PC-3 (cell line): ENCODE measurements around the gene CPLX4. TPM values are rescaled to one million over a fixed set of nuclear protein-coding genes. Genes with fewer than 3 reads are reported as not detected.

ENCODE experiments used
- ATAC-seq: fragments of 200-7000 bp; cut with Tn5 transposase; 2 replicates; pipeline ENCODE4 v1.9.1; 2020; ENCODE audit warnings: mild to moderate bottlenecking, moderate library complexity
- BruUV-seq: library from RNA; stranded (reverse); fragments of 400-500 nt; replicated peaks from 2 replicates; lab custom pipeline; 2021; lab: Mats Ljungman, UMichigan
- CTCF ChIA-PET: fragments of 300-600 bp; sonication (Branson Sonifier 250); formaldehyde crosslinking; loops from one replicate; lab custom pipeline; 2022; ENCODE audit warnings: antibody characterized with exemption; lab: Charles Lee
- POLR2A ChIA-PET: fragments of 300-600 bp; sonication (Branson Sonifier 250); formaldehyde crosslinking; loops from one replicate; lab custom pipeline; 2022; ENCODE audit warnings: antibody characterized with exemption; ENCODE audit not compliant: unreplicated experiment; lab: Charles Lee
- DNase-seq: peaks from one replicate; pipeline ENCODE4 v3.0.0-alpha.2; 2015
- H2AFZ ChIP-seq: fragments of 300-600 bp; sonication (generic); 2 replicates; pipeline ENCODE4 v1.6.0; 2016; ENCODE audit warnings: antibody characterized with exemption, low read length
- H3F3A ChIP-seq: fragments of 300-600 bp; sonication (generic); one replicate; pipeline ENCODE4 v1.6.0; 2017; ENCODE audit warnings: antibody characterized with exemption, low read length, control low read depth, mild to moderate bottlenecking; ENCODE audit not compliant: unreplicated experiment
- H3K27ac ChIP-seq: fragments of 300-600 bp; sonication (generic); 2 replicates; pipeline ENCODE4 v1.5.1; 2016; ENCODE audit warnings: mild to moderate bottlenecking, low read length
- H3K27me3 ChIP-seq: fragments of 300-600 bp; sonication (generic); 2 replicates; pipeline ENCODE4 v1.6.1; 2016; ENCODE audit warnings: low read length, mixed read lengths
- H3K36me3 ChIP-seq: fragments of 300-600 bp; sonication (generic); 2 replicates; pipeline ENCODE4 v1.6.1; 2016; ENCODE audit warnings: low read depth, mixed run types, low read length, mixed read lengths
- H3K4me1 ChIP-seq: fragments of 300-600 bp; sonication (generic); 2 replicates; pipeline ENCODE4 v1.5.1; 2016; ENCODE audit warnings: low read length; ENCODE audit not compliant: insufficient read depth
- H3K4me2 ChIP-seq: fragments of 300-600 bp; sonication (generic); 2 replicates; pipeline ENCODE4 v1.6.0; 2016; ENCODE audit warnings: low read length
- H3K4me3 ChIP-seq: fragments of 300-600 bp; sonication (generic); 2 replicates; pipeline ENCODE4 v1.5.1; 2016; ENCODE audit warnings: mild to moderate bottlenecking, low read length, mixed read lengths
- H3K79me2 ChIP-seq: fragments of 300-600 bp; sonication (generic); 2 replicates; pipeline ENCODE4 v1.6.1; 2017; ENCODE audit warnings: low read length, mixed read lengths
- H3K9ac ChIP-seq: fragments of 300-600 bp; sonication (generic); 2 replicates; pipeline ENCODE4 v1.6.0; 2016; ENCODE audit warnings: mild to moderate bottlenecking, low read length
- H3K9me2 ChIP-seq: fragments of 300-600 bp; sonication (generic); replicated peaks from 2 replicates; pipeline ENCODE4 v1.6.1; 2016; ENCODE audit warnings: mixed run types, low read length, mixed read lengths
- H3K9me3 ChIP-seq: fragments of 300-600 bp; sonication (generic); 2 replicates; pipeline ENCODE4 v1.6.1; 2016; ENCODE audit warnings: low read length, mixed read lengths
- H4K20me1 ChIP-seq: fragments of 300-600 bp; sonication (generic); 2 replicates; pipeline ENCODE4 v1.6.1; 2016; ENCODE audit warnings: low read length, mixed read lengths
- EZH2 ChIP-seq: fragments of 300-600 bp; sonication (generic); IDR thresholded peaks from one replicate; pipeline ENCODE4 v1.6.1; 2017; ENCODE audit warnings: antibody characterized with exemption, mild to moderate bottlenecking, low read length; ENCODE audit not compliant: unreplicated experiment
- EZH2phosphoT487 ChIP-seq: fragments of 300-600 bp; sonication (generic); IDR thresholded peaks from 2 replicates; pipeline ENCODE4 v1.6.1; 2018; ENCODE audit warnings: mild to moderate bottlenecking, antibody characterized with exemption, low read length, borderline replicate concordance
- intact Hi-C: fragments of 100-400 bp; cut with micrococcal nuclease; formaldehyde crosslinking; loops from 2 replicates; pipeline ENCODE4 v1.9.0; 2023
- total RNA-seq: library from RNA; depleted of rRNA; stranded (reverse); fragments of >200 nt; gene quantifications from 2 replicates; pipeline ENCODE4 v1.2.3, GENCODE V29; 2014
- TF ChIP-seq, protein P1 (sequence below): fragments of 300-600 bp; sonication (generic); conservative IDR thresholded peaks from 2 replicates; pipeline ENCODE4 v1.5.1; 2017; ENCODE audit warnings: antibody characterized with exemption, low read depth, mild to moderate bottlenecking, low read length

The CPLX4 gene
- total RNA-seq, 1 experiment from 2014 or later = not detected

DNA sequence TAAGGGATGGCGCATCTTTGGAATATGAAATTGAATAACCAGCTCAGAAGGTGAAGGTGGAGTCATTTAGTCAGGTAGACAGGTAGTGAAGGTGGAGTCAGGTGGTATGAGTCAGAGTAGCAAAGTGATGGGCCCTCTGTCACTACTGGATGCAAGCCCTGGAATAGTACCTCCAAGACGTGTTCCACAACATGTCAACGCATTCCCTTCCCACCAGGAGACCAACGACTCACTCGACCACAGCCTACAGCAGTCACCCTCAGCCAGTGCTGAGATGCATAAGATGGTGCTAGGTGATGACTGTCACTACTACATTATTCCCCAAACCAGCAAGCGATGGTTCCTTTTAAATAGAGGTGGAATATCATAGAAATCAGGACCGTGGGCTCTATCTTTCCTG lies 6.8 kb downstream of the CPLX4 start:
- CTCF ChIA-PET = no interaction called here
- H3K27me3 ChIP-seq = no peaks in the 10 kb centered on the region
- no peaks in the 10 kb centered on the region for H4K20me1 ChIP-seq
- intact Hi-C loops = no loop called here
- H3K9ac ChIP-seq = no peak overlapping the region
- DNase-seq = peak; percentile 58
- H3K4me1 ChIP-seq = no peaks in the 10 kb centered on the region
- H3F3A ChIP-seq = no peaks in the 10 kb centered on the region
- H3K4me2 ChIP-seq = no peak overlapping the region
- no peak overlapping the region for H3K27ac ChIP-seq
- BruUV-seq = no TSS peak
- H3K4me3 ChIP-seq = no peak overlapping the region
- TF ChIP-seq EZH2phosphoT487 (no peak), EZH2 (no peak)
- TF ChIP-seq, protein P1, sequence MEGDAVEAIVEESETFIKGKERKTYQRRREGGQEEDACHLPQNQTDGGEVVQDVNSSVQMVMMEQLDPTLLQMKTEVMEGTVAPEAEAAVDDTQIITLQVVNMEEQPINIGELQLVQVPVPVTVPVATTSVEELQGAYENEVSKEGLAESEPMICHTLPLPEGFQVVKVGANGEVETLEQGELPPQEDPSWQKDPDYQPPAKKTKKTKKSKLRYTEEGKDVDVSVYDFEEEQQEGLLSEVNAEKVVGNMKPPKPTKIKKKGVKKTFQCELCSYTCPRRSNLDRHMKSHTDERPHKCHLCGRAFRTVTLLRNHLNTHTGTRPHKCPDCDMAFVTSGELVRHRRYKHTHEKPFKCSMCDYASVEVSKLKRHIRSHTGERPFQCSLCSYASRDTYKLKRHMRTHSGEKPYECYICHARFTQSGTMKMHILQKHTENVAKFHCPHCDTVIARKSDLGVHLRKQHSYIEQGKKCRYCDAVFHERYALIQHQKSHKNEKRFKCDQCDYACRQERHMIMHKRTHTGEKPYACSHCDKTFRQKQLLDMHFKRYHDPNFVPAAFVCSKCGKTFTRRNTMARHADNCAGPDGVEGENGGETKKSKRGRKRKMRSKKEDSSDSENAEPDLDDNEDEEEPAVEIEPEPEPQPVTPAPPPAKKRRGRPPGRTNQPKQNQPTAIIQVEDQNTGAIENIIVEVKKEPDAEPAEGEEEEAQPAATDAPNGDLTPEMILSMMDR = no peak
- POLR2A ChIA-PET = no interaction called here
- no peaks in the 10 kb centered on the region for H3K79me2 ChIP-seq
- no peaks in the 10 kb centered on the region for H3K9me3 ChIP-seq
- no peak for ATAC-seq
- H3K36me3 ChIP-seq = no peaks in the 10 kb centered on the region
- H2AFZ ChIP-seq = no peak overlapping the region
- no peaks in the 10 kb centered on the region for H3K9me2 ChIP-seq

DNA sequence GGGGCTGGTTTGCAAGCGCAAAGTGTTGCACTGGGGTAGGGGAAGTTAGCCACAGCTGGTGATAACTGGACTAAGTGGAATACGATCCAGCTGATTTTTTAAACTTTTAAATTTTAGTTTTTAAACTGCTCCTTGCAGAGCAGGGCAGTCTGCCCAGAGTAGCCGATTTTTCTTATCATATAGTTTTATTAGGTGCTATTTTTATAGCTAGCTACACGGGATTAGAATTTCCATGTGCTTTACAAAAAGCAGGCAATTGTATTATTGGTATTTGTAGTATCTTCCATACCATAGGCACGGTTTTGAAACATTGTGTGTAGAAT lies 9.6 kb downstream of the CPLX4 start:
- no peaks in the 10 kb centered on the region for H3K27me3 ChIP-seq
- H3K9ac ChIP-seq = no peak overlapping the region
- H3K9me3 ChIP-seq = no peaks in the 10 kb centered on the region
- TF ChIP-seq, protein P1 = no peak
- TF ChIP-seq EZH2phosphoT487 (no peak), EZH2 (no peak)
- peak overlapping the region; percentile 65 for H3K4me3 ChIP-seq
- H3K4me2 ChIP-seq = peak overlapping the region; percentile 90
- BruUV-seq = no TSS peak
- no peaks in the 10 kb centered on the region for H3F3A ChIP-seq
- peak overlapping the region; percentile 84 for H2AFZ ChIP-seq
- H3K27ac ChIP-seq = no peak overlapping the region
- POLR2A ChIA-PET = no interaction called here
- intact Hi-C loops = loop anchor here (1.0 to 2.0 kb wide), 2 partner anchors 60 to 94 kb away; no protein-coding TSS in a partner anchor
- DNase-seq (no peak), ATAC-seq (peak; percentile 52)
- CTCF ChIA-PET = interaction anchor here (1.3 to 2.9 kb wide), 3 partner anchors 9 to 94 kb away, joined by 5 to 136 read pairs (median 22); no protein-coding TSS in a partner anchor
- H3K9me2 ChIP-seq = no peaks in the 10 kb centered on the region
- no peaks in the 10 kb centered on the region for H3K36me3 ChIP-seq
- no peaks in the 10 kb centered on the region for H4K20me1 ChIP-seq
- H3K4me1 ChIP-seq = no peaks in the 10 kb centered on the region
- H3K79me2 ChIP-seq = no peaks in the 10 kb centered on the region

DNA sequence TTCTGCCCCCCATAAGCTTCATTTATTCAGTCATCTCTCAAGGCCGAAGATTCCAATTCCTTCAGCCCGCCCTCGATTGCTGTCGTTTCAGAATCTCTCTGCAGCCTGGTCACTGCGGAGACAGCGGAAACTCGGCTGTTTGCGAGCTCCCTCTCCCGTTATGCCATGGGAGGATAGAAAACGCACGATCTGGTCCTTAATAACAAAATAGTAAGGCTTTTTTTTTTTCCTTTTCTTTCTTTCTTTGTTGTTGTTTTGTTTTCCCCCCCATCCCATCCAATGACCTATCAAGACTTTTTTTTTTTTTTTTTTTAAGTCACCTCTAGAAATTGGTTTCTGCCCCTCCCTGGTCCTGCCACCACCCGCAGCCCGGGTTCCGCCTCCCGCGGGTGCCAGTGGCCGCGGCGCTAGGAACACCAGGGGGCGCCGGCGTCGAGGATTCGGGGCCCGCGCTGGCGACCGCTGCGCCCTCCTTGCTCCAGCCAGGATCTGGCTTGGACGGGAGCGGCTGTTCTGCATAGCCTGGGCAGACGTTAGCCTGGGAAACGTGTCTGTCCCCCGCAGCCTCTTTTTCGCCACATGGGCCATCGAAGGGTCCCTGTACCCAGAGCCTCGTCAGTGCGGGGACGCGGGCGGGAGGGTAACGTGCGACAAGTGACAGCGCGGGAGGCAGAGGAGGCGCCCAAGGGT lies 10.1 kb downstream of the CPLX4 start:
- CTCF ChIA-PET = interaction anchor here (0.6 to 2.9 kb wide), 14 partner anchors 8 to 1082 kb away, joined by 3 to 136 read pairs (median 8); no protein-coding TSS in a partner anchor
- TF ChIP-seq EZH2phosphoT487 = no peak
- TF ChIP-seq, protein P1 = peak; percentile 87
- no peak for TF ChIP-seq EZH2
- ATAC-seq = peak; percentile 97
- intact Hi-C loops = loop anchor here (1.0 to 2.0 kb wide), 2 partner anchors 59 to 94 kb away; no protein-coding TSS in a partner anchor
- Histone ChIP-seq H3K4me3 (peak overlapping the region; percentile 65), H2AFZ (peak overlapping the region; percentile 84), H3K9ac (no peak overlapping the region), H3K9me3 (no peaks in the 10 kb centered on the region), H3K79me2 (no peaks in the 10 kb centered on the region), H3K4me2 (peak overlapping the region; percentile 90), H3K27me3 (no peaks in the 10 kb centered on the region), H3F3A (no peaks in the 10 kb centered on the region), H3K9me2 (no peaks in the 10 kb centered on the region), H3K4me1 (no peaks in the 10 kb centered on the region), H4K20me1 (no peaks in the 10 kb centered on the region), H3K27ac (no peak overlapping the region), H3K36me3 (no peaks in the 10 kb centered on the region)
- BruUV-seq = no TSS peak
- POLR2A ChIA-PET = interaction anchor here (0.6 kb wide), 1 partner anchor 58 kb away, joined by 4 read pairs; no protein-coding TSS in a partner anchor
- DNase-seq = peak; percentile 81
